Breast epithelium (tissue), 4 donors: Measurements from ENCODE around the gene FBXO34. TPM values are rescaled to one million over a fixed set of nuclear protein-coding genes. Genes with fewer than 3 reads are reported as not detected.
"Not testable (repeated sequence)": the region's sequence is repeated elsewhere in the genome, so short reads cannot be mapped to it uniquely, and the experiment has no call there.

Experiments
- DNase-seq, 2 donors: peaks; one replicate each; pipeline ENCODE4 v3.0.0-alpha.2; 2019; ENCODE audit warnings: low spot score in 2 of 2
- H3K27ac ChIP-seq, 2 donors: fragments of 200-600 bp; sonication (generic) in 1 of 2; one replicate each; pipeline ENCODE4 v1.5.1; 2016 to 2019; ENCODE audit warnings: mild to moderate bottlenecking in 1 of 2
- H3K27me3 ChIP-seq, 2 donors: fragments of 200-600 bp; sonication (generic) in 1 of 2; one replicate each; pipeline versions ENCODE4 v1.5.1 to v1.6.0; 2017 to 2019; ENCODE audit warnings: control low read depth in 1 of 2, mild to moderate bottlenecking in 1 of 2
- H3K36me3 ChIP-seq: fragments of 200-600 bp; one replicate; pipeline ENCODE4 v1.5.1; 2019
- H3K4me1 ChIP-seq, 2 donors: fragments of 200-600 bp; sonication (generic); one replicate each; pipeline ENCODE4 v1.5.1; 2016 to 2019; ENCODE audit warnings: control low read depth in 1 of 2
- H3K4me3 ChIP-seq, 3 donors: fragments of 200-600 bp; sonication (generic); 1 replicate in 2 of 3; 2 replicates in 1 of 3; pipeline ENCODE4 v1.5.1; 2016 to 2019; ENCODE audit warnings: mild to moderate bottlenecking in 3 of 3, moderate library complexity in 2 of 3
- H3K9me3 ChIP-seq, 2 donors: fragments of 200-600 bp; sonication (generic) in 1 of 2; one replicate each; pipeline ENCODE4 v1.5.1; 2016 to 2019; ENCODE audit warnings: control low read depth in 1 of 2
- POLR2A ChIP-seq: fragments of 450-650 bp; IDR thresholded peaks from one replicate; pipeline ENCODE4 v1.6.1; 2016; ENCODE audit warnings: antibody characterized with exemption, mild to moderate bottlenecking, moderate library complexity
- POLR2AphosphoS5 ChIP-seq, 3 donors: sonication (generic); formaldehyde crosslinking; IDR thresholded peaks; one replicate each; pipeline ENCODE4 v1.6.1; 2017; ENCODE audit warnings: antibody characterized with exemption in 3 of 3
- intact Hi-C: fragments of 100-400 bp; cut with DNase I; formaldehyde crosslinking; loops from one replicate; pipeline ENCODE4 v1.15.1; 2023; ENCODE audit warnings: low total_unique reads
- total RNA-seq, 3 donors: library from RNA; depleted of rRNA; stranded (reverse); fragments of >200 nt; gene quantifications; one replicate each; pipeline ENCODE4 v1.1.0, GENCODE V29; 2016
- TF ChIP-seq, protein P1 (sequence below), 3 donors: fragments of 450-650 bp; IDR thresholded peaks; one replicate each; pipeline ENCODE4 v1.5.1; 2016 to 2017; ENCODE audit warnings: antibody characterized with exemption in 3 of 3, mild to moderate bottlenecking in 3 of 3, moderate library complexity in 3 of 3

FBXO34 gene
- total RNA-seq, 3 donors from 2014 or later: 31.8 to 56.5 (median 34.7) TPM

GRCh38 chr14:55382483-55382882 lies 111.3 kb downstream of the FBXO34 start:
- no peak for DNase-seq
- no peak overlapping the region for H3K4me3 ChIP-seq
- intact Hi-C loops: no loop called here
- H3K27me3 ChIP-seq: no peaks in the 10 kb centered on the region
- TF ChIP-seq, protein P1, sequence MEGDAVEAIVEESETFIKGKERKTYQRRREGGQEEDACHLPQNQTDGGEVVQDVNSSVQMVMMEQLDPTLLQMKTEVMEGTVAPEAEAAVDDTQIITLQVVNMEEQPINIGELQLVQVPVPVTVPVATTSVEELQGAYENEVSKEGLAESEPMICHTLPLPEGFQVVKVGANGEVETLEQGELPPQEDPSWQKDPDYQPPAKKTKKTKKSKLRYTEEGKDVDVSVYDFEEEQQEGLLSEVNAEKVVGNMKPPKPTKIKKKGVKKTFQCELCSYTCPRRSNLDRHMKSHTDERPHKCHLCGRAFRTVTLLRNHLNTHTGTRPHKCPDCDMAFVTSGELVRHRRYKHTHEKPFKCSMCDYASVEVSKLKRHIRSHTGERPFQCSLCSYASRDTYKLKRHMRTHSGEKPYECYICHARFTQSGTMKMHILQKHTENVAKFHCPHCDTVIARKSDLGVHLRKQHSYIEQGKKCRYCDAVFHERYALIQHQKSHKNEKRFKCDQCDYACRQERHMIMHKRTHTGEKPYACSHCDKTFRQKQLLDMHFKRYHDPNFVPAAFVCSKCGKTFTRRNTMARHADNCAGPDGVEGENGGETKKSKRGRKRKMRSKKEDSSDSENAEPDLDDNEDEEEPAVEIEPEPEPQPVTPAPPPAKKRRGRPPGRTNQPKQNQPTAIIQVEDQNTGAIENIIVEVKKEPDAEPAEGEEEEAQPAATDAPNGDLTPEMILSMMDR (IDR thresholded peaks at IDR 0.05): no peak
- TF ChIP-seq POLR2AphosphoS5 (IDR thresholded peaks at IDR 0.05) (no peak), POLR2A (no peak)
- H3K36me3 ChIP-seq: no peaks in the 10 kb centered on the region
- no peaks in the 10 kb centered on the region for H3K9me3 ChIP-seq
- no peak overlapping the region for H3K27ac ChIP-seq
- no peaks in the 10 kb centered on the region for H3K4me1 ChIP-seq

DNA sequence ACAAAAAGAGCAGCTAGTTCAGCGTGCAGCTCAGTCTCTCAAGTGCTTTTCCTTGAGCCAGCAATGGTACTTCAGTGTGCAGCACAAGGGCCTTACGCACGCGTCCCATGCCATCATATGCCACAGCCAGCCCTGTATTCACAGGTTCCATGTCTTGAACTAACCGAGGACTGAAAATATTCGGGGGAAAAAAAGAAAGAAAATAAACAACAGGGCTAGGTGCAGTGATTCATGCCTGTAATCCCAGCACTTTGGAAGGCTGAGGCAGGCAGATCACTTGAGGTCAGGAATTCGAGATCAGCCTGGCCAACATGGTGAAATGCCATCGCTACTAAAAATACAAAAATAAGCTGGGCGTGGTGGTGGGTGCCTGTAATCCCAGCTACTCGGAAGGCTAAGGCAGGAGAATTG lies 111.8 kb downstream of the FBXO34 start:
- H3K9me3 ChIP-seq, H3K27me3 ChIP-seq, H3K36me3 ChIP-seq, DNase-seq, H3K27ac ChIP-seq, H3K4me3 ChIP-seq, H3K4me1 ChIP-seq, intact Hi-C loops: not testable (repeated sequence)

- intact Hi-C loops: no loop called here
- Histone ChIP-seq H3K27me3 (no peaks in the 10 kb centered on the region), H3K4me1 (no peaks in the 10 kb centered on the region), H3K9me3 (no peaks in the 10 kb centered on the region), H3K4me3 (no peak overlapping the region), H3K36me3 (no peaks in the 10 kb centered on the region), H3K27ac (no peak overlapping the region)
- TF ChIP-seq POLR2AphosphoS5 (IDR thresholded peaks at IDR 0.05) (no peak), POLR2A (no peak)
- TF ChIP-seq, protein P1 (IDR thresholded peaks at IDR 0.05): no peak
- DNase-seq: no peak
These were observed 112.4 kb downstream of the FBXO34 start for GRCh38 chr14:55383541-55384140.

DNA sequence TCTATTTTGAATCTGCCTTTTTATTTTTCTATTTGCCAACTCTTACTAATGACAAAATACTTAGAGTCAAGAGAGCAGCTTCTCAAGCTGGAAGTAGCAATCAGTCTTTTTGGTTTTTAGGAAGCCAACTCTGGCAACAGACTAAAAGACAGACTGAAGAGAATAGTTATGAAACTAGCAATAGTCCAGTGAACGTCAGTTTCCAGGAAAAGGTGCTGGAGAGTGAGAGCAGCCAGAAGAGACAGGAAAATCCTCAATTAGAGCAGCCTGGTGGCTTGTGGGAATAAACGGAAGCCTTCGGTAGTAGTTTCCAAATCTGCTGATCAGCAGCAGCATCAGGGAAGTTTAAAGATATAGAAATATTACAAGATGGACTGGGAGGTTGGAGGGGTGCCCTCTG lies 113.3 kb downstream of the FBXO34 start:
- Histone ChIP-seq H3K4me3 (no peak overlapping the region), H3K36me3 (no peaks in the 10 kb centered on the region), H3K9me3 (no peaks in the 10 kb centered on the region), H3K27ac (no peak overlapping the region), H3K4me1 (no peaks in the 10 kb centered on the region), H3K27me3 (no peaks in the 10 kb centered on the region)
- intact Hi-C loops: no loop called here
- TF ChIP-seq, protein P1 (IDR thresholded peaks at IDR 0.05): no peak
- no peak for TF ChIP-seq POLR2AphosphoS5 (IDR thresholded peaks at IDR 0.05)
- TF ChIP-seq POLR2A: no peak
- DNase-seq: no peak

GRCh38 chr14:55386037-55386808 lies 115.0 kb downstream of the FBXO34 start:
- no peak overlapping the region for H3K4me3 ChIP-seq
- no peaks in the 10 kb centered on the region for H3K4me1 ChIP-seq
- DNase-seq: no peak
- no peaks in the 10 kb centered on the region for H3K36me3 ChIP-seq
- TF ChIP-seq, protein P1 (IDR thresholded peaks at IDR 0.05): no peak
- TF ChIP-seq POLR2A: no peak
- TF ChIP-seq POLR2AphosphoS5 (IDR thresholded peaks at IDR 0.05): no peak
- no peak overlapping the region for H3K27ac ChIP-seq
- H3K27me3 ChIP-seq: no peaks in the 10 kb centered on the region
- H3K9me3 ChIP-seq: no peaks in the 10 kb centered on the region
- intact Hi-C loops: no loop called here
